Uterus (tissue), 4 donors: ENCODE results near the gene CRYBG1. TPM values are rescaled to one million over a fixed set of nuclear protein-coding genes. Genes with fewer than 3 reads are reported as not detected.

Source experiments
- DNase-seq, 2 donors: peaks; one replicate each; pipeline ENCODE4 v3.0.0-alpha.2; 2019 to 2020
- H3K27ac ChIP-seq, 2 donors: fragments of 200-600 bp; sonication (generic); 1 replicate in 1 of 2; 2 replicates in 1 of 2; pipeline ENCODE4 v1.5.1; 2016 to 2018
- H3K27me3 ChIP-seq, 2 donors: fragments of 200-600 bp; sonication (generic); one replicate each; pipeline ENCODE4 v1.5.1; 2018 to 2019; ENCODE audit warnings: control low read depth in 1 of 2
- H3K36me3 ChIP-seq, 2 donors: fragments of 200-600 bp; sonication (generic); one replicate each; pipeline ENCODE4 v1.5.1; 2019; ENCODE audit warnings: control low read depth in 1 of 2
- H3K4me1 ChIP-seq, 2 donors: fragments of 200-600 bp; sonication (generic); one replicate each; pipeline ENCODE4 v1.5.1; 2018 to 2019; ENCODE audit warnings: control low read depth in 1 of 2
- H3K4me3 ChIP-seq, 2 donors: fragments of 200-600 bp; sonication (generic); 1 replicate in 1 of 2; 2 replicates in 1 of 2; pipeline ENCODE4 v1.5.1; 2018 to 2019; ENCODE audit warnings: mild to moderate bottlenecking in 1 of 2
- H3K9me3 ChIP-seq, 2 donors: fragments of 200-600 bp; sonication (generic); one replicate each; pipeline ENCODE4 v1.5.1; 2019; ENCODE audit warnings: control low read depth in 1 of 2
- CTCF ChIP-seq, 4 experiments: fragments of 200-600 bp in 2 of 4; fragments of 450-650 bp in 2 of 4; sonication (generic) in 2 of 4; IDR thresholded peaks; one replicate each; pipeline ENCODE4 v1.5.1; 2016 to 2019; ENCODE audit warnings: antibody characterized with exemption in 4 of 4, mild to moderate bottlenecking in 2 of 4, moderate library complexity in 1 of 4
- POLR2A ChIP-seq, 2 donors: fragments of 450-650 bp; IDR thresholded peaks; one replicate each; pipeline ENCODE4 v1.6.1; 2016; ENCODE audit warnings: antibody characterized with exemption in 2 of 2, mild to moderate bottlenecking in 1 of 2, moderate library complexity in 1 of 2
- intact Hi-C: fragments of 100-400 bp; cut with DNase I; formaldehyde crosslinking; loops from one replicate; pipeline ENCODE4 v1.15.1; 2023; ENCODE audit warnings: low total_unique reads
- small RNA-seq: library from RNA; depleted of rRNA; stranded (forward); fragments of <200 nt; gene quantifications from one replicate; pipeline ENCODE3, GENCODE V24; 2016
- total RNA-seq, 4 donors: library from RNA; depleted of rRNA in 3 of 4; stranded (reverse); fragments of >200 nt in 3 of 4; gene quantifications; one replicate each; pipeline versions ENCODE4 v1.1.0 to v1.2.4, GENCODE V29; 2014 to 2023
- donor health status: DM: yes; HTN: yes; CAD: no.

CRYBG1 gene
- total RNA-seq, 4 donors from 2014 or later = 3.6 to 65.3 (median 8.9) TPM

GRCh38 chr6:106617302-106617701, 256.8 kb downstream of the CRYBG1 start:
- Histone ChIP-seq H3K27me3 (no peaks in the 10 kb centered on the region), H3K27ac (no peak overlapping the region), H3K4me1 (no peaks in the 10 kb centered on the region), H3K9me3 (no peaks in the 10 kb centered on the region), H3K36me3 (no peaks in the 10 kb centered on the region), H3K4me3 (no peak overlapping the region)
- no peak for TF ChIP-seq CTCF (IDR thresholded peaks at IDR 0.05)
- no peak for TF ChIP-seq POLR2A (IDR thresholded peaks at IDR 0.05)
- intact Hi-C loops = no loop called here
- no peak for DNase-seq

GRCh38 chr6:106617857-106618256, 257.3 kb downstream of the CRYBG1 start:
- Histone ChIP-seq H3K4me3 (no peak overlapping the region), H3K36me3 (no peaks in the 10 kb centered on the region), H3K27ac (no peak overlapping the region), H3K4me1 (no peaks in the 10 kb centered on the region), H3K9me3 (no peaks in the 10 kb centered on the region), H3K27me3 (no peaks in the 10 kb centered on the region)
- TF ChIP-seq POLR2A (IDR thresholded peaks at IDR 0.05) (no peak), CTCF (IDR thresholded peaks at IDR 0.05) (no peak)
- intact Hi-C loops = no loop called here
- DNase-seq = no peak

- Histone ChIP-seq H3K4me1 (no peaks in the 10 kb centered on the region), H3K9me3 (no peaks in the 10 kb centered on the region), H3K27me3 (no peaks in the 10 kb centered on the region), H3K36me3 (no peaks in the 10 kb centered on the region), H3K27ac (no peak overlapping the region), H3K4me3 (no peak overlapping the region)
- TF ChIP-seq CTCF (IDR thresholded peaks at IDR 0.05) = no peak
- no peak for TF ChIP-seq POLR2A (IDR thresholded peaks at IDR 0.05)
- no peak for DNase-seq
- intact Hi-C loops = no loop called here
Measured at GRCh38 chr6:106618324-106618723, 257.8 kb downstream of the CRYBG1 start.

- intact Hi-C loops = no loop called here
- Histone ChIP-seq H3K27ac (no peak overlapping the region), H3K27me3 (no peaks in the 10 kb centered on the region), H3K4me3 (no peak overlapping the region), H3K9me3 (no peaks in the 10 kb centered on the region), H3K36me3 (no peaks in the 10 kb centered on the region), H3K4me1 (no peaks in the 10 kb centered on the region)
- DNase-seq = no peak
- no peak for TF ChIP-seq POLR2A (IDR thresholded peaks at IDR 0.05)
- TF ChIP-seq CTCF (IDR thresholded peaks at IDR 0.05) = no peak
Measured at GRCh38 chr6:106619223-106619622, 258.7 kb downstream of the CRYBG1 start.

- Histone ChIP-seq H3K4me3 (no peak overlapping the region), H3K4me1 (no peaks in the 10 kb centered on the region), H3K36me3 (no peaks in the 10 kb centered on the region), H3K9me3 (no peaks in the 10 kb centered on the region), H3K27ac (no peak overlapping the region), H3K27me3 (no peaks in the 10 kb centered on the region)
- no peak for DNase-seq
- intact Hi-C loops = no loop called here
- no peak for TF ChIP-seq CTCF (IDR thresholded peaks at IDR 0.05)
- no peak for TF ChIP-seq POLR2A (IDR thresholded peaks at IDR 0.05)
Measured at GRCh38 chr6:106620931-106621672, 260.6 kb downstream of the CRYBG1 start.

Small RNA genes within 50 kb of the gene (small RNA-seq; reads per million reads assigned to genes)
- gene RF00019 (not detected), gene RNA5SP211 (not detected), gene RNU6-527P (not detected)

Other genes starting within 250 kb of the CRYBG1 start
- 10 to 100 TPM; 40.0 to 87.9 (median 63.3) TPM for gene ATG5, start 35.0 kb upstream of the CRYBG1 start, total RNA-seq